Kidney tubule cell (primary cell): ENCODE results near the gene CLEC7A.

Experiments
- DNase-seq: peaks from one replicate; pipeline ENCODE4 v3.0.0-alpha.2; 2018; ENCODE audit warnings: low spot score

Gene CLEC7A

DNA sequence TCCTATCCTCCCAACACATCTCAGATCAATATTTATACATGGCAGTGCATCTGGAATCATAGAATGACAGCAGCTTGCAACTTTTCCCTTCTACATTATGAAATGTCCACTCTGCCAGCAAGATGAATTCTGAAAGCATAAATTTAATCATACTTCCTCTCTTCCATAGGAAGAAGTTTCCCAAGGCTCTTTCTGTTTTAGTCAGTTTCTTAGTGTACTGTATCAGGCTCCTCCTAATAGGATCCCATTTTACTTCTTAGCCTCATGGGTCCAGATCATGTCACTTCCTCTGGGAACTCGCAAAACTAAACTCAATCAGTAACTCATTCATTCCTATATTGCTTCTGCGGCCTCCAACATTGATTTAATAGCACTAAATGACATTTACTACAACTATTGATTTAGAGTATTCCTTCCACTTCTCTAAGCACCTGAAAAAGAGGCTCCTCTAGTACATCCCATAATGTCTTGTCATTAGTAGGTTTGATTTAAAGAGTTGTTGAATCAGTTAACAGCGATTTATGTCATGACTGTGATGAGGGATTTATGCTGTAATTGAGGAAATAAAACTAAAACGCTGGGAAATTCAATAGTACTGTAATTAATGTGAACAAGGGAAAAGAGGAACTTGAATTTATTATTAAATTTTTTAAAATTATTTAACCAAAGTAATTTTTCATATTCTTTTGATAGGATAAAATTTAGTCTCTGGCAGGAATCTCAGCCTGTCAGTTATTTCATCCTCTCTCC, 35.2 kb downstream of the CLEC7A start:
- no peak for DNase-seq

DNA sequence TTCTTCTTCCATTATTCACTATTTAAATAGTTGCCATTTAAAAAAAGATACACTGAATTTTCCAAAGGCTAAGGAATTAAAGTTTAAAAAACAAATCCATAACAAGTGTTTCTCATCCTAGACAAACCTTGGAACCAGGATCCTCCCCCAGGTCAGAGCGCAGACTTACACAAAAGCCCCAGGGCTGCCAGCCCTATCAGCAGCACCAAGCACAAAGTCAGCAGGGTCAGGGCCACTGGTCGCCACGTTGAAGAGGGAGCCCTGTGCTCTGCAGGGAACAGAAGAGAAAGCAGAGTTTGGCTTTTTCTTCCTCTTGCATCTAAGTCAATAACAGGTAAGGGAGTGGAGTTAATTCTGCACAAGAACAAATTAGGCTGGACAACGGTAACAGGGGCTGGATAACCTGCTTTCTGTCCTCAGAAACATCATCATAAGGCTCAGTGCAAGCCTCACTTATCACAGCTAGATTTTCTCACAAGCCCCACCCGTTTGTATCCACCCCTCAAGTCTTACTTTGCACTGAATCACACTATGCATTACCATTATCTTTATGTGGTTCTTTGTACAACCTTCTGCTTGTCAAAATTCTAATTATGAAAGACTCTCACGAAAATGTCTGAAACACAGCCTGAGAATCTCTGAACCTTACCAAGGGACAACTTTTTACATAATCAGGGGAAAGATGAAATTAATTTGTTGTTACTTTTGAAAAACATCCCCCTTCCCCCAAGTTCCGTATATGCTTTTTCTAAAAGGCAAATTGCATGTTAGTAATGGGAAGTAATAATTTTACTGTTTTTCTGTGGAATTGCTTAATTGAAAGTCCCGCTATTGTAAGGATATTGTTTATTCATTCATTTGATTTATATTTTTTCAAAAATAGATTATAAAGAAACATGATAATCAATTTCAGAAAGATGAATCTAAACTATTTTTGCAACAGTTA, 40.8 kb downstream of the CLEC7A start:
- DNase-seq: no peak

DNA sequence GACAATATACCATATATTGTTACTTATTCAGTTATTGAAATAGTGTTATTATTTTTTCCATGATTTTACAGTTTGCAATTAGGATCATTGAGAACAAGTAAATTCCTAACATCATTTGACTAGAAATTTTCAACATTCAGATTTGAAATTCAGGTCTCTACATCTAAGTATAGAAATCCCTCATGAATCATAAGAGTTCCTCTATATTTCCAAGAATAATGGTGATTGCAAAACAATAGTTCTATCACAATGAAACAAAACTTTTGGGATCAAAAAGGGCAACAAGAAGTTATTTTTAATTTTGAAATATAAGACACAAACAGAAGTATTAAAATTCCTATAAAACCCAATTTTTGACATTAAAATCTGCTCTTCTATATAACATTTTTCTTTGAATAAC, 42.0 kb downstream of the CLEC7A start:
- no peak for DNase-seq

DNA sequence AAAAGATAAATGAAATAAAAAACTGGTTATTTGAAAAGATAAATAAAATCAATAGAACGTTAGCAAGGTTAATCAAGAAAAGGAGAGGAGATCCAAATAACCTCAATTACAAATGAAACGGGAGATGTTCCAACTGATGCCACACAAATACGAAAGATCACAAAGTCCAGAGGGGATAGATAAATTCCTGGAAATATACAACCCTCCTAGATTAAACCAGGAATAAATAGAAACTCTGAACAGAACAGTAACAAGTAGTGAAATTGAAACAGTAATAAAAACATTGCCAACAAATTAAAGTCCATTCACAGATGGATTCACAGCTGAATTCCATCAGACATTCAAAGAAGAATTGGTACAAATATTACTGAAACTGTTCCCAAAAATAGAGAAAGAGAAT, 43.6 kb downstream of the CLEC7A start:
- DNase-seq: no peak

DNA sequence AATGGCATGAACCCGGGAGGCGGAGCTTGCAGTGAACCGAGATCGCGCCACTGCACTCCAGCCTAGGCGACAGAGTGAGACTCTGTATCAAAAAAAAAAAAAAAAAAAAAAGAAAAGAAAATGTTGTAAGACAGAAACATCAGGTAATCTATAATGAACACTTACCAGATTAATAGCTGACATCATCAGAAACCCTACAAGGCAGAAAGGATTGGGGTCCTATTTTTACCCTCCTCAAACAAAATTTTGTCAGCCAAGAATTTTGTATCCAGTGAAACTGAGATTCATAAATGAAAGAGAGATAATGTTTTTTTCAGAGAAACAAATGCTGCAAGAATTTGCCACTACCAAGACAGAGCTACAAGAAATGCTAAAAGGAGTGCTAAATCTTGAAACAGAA, 45.3 kb downstream of the CLEC7A start:
- no peak for DNase-seq

DNA sequence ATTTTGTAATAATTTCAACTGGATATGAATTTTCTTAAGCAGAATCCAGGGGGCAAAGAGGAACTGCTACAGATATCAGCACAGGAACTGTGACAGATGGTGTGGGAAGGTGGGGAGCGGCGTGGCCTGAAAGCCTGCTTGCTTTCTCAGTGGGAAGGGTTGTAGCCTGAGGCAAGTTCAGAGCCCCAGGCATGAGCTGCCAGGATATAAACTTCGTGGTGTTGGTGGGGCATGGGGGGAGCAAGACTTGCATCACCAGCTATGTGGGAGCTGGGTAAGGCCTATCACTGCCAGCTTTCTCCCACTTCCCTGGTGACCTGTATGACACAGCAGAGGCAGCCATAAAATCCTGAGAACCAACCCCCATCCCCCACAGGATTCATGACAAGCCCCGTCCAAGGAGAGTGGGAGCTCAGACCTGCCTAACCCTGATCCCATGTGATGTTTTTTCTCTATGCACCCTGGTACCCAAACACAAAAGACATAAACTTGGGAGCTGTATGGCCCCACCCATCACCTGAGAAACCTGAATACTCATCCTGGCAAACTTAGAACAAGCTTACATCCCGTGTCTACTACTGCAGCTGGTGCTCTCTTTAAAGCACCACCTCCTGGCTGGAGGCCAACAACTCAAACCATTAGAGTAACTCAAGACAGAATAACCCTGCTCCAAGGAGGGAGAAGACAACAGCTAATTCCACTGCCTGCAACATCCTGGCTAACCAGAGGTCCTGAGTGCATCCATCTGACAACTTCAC, 47.7 kb downstream of the CLEC7A start:
- no peak for DNase-seq

DNA sequence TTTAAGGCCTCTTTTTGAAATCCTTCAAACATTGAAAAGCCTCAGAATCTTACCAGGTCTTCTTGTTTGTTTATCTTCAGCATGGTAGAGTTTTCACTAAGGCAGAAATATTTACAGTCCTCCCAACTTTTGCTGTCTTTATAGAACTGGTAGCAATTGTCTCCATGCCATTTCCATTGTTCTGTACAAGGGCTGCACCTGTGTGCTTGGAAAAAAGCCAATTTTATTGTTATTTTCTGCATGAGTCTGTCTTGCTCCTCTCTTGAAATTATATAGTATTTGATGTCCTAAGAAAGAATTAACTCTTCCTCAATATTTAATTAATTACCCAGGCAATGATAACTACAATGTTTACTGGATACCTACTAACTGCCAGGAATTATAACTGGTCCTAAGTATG, 54.5 kb downstream of the CLEC7A start:
- no peak for DNase-seq

DNA sequence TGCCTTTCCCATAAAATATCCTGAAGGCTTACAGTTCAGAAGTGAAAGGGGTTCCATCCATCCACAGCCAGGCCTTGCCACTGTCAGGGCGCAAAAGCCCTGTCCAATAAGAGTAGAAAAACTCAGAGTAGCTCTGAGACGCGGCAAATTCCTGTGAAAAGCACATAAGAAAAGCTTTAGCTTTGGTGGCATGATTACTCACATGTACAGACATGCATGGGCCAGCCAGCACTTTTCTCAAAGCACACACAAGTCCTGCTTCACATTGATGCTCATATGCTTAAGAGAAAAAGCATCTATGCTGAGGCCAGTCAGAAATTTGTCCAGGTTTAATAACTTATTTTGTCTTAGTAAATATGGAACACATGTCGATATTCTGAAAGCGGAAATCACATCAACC, 56.7 kb downstream of the CLEC7A start:
- DNase-seq: no peak

DNA sequence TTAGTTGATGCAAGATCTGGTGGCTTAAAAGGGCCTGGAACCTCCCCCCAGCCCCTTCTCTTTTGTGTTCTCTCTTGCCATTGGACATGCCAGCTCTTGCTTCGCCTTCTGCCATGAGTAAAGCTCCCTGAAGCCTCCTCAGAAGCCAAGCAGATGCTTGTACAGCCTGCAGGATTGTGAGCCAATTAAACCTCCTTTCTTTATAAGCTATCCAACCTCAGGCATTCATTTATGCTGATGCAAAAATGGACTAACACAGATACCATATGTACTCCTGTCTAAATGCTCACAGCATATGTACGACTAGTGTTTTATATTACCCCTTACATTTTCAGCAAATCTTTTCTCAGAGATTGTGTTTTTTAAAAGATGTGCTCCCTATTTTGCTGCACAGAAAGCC, 57.9 kb downstream of the CLEC7A start:
- no peak for DNase-seq

DNA sequence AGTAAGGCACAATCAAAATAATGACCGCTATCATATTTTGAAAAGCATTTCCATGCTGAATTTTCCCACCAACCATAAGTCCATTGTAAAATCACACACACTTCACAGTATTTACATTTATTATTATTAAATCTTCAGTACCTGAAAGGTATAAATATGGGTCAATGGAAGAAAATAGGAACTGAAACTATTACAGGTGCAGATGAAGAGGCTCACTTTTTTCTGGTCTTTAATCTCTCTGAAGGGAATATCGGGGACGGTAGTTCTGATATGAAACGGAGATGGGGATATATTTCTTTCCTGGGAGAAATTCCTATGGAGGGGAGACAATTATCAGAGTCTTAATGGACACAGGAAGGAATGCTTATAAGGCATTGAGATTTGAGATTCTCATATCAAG, 59.6 kb downstream of the CLEC7A start:
- DNase-seq: no peak

DNA sequence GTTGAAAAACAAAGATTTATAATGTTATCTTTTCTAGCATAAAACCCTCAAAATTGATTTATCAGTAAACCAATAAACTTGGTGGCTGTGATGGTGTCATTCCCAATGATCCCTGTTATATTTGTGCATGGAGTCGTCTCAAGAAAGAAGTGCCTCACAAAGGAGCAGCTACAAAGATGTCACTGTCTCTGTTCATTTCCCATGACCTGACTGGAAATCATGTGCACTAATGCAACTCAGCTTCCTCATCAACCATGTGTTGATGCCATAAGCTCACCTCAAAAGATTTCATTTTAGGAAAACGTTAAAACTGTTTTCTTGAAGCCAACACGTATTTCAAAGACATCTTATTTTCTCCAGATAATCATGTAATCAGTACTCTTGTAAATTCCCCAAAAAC, 60.0 kb downstream of the CLEC7A start:
- DNase-seq: no peak

DNA sequence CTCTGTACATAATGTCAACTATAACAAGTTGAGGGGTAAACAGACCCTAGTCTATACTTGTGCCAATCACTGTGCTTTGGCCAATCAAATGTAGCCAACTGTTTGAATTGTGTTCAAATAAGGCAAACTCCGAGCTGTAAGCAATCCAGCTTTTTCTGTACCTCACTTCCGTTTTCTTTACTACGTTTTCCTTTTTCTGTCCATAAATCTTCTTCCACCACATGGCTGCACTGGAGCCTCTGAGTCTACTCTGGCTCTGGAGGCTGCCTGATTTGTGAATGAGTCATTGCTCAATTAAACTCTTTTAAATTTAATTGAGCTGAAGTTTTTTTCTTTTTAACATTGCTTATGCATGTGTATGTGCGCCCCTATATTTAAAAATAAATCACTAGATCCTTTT, 60.9 kb downstream of the CLEC7A start:
- no peak for DNase-seq

DNA sequence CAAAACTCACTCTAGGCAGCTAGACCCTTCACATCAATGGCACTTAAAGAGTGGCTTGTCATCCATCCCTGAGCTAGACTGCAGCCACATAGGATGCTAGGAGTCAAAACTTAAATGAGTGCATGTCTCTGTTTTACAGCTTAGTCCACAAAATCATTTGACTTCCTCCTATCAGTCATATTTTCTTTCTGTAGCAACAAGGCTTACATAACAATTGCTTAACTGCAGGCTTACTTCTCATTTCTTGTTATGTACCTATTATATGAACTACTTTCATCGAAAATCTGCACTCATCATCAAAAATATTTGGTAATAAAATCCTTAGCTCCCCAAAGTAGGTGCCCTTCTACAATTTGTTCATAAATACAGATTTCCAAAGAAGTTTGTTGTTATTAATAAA, 61.4 kb downstream of the CLEC7A start:
- no peak for DNase-seq

DNA sequence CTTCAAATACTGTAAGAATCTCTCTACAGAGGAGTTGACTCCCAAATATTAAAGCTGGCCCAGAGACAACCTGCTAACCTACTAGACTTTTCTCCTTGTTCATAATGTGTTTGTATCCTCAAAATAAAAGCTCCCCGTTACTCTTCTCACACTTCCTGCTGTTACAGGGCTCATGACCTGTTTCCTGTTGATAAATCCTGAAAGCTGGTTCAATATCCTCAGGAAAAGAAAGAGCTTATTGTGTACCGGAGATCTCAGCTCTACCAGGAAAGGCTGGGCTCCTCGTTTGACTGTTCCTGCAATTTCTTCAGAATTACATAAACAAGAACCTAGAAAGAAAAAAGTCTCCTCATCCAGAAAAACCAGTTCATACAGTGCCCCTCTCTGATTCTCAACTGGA, 62.1 kb downstream of the CLEC7A start:
- no peak for DNase-seq

DNA sequence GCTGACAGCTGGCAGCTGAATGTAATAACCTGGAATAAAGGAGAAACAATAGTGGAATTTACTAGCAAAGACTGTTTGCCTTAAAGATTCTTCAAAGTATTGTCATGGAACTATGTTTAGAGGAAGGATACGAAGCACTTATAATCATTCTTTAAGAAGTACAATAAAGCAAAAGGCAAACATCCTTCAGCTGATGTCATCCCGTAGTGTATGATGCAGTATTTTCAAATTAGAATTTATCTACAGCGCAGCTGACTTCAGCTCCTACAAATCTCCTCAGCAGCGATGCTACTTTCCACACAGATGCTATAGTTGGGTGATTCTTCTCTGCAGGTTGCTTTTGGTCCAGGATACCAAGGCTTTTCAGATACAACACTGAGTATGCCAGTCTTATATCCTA, 62.7 kb downstream of the CLEC7A start:
- no peak for DNase-seq
